Testis (tissue), 2 donors: ENCODE results near the gene EPB41L1.

Experiments
- CTCF ChIP-seq, 3 experiments: fragments of 450-650 bp in 2 of 3; fragments of 200-600 bp in 1 of 3; sonication (generic) in 1 of 3; IDR thresholded peaks; one replicate each; pipeline ENCODE4 v1.5.1; 2016 to 2019; ENCODE audit warnings: antibody characterized with exemption in 3 of 3, mild to moderate bottlenecking in 2 of 3, moderate library complexity in 1 of 3
- POLR2A ChIP-seq: fragments of 450-650 bp; IDR thresholded peaks from one replicate; pipeline ENCODE4 v1.6.1; 2017; ENCODE audit warnings: antibody characterized with exemption, mild to moderate bottlenecking, moderate library complexity

GRCh38 chr20:36141310-36141709 lies 13.2 kb upstream of the EPB41L1 start:
- TF ChIP-seq CTCF (IDR thresholded peaks at IDR 0.05) (no peak), POLR2A (no peak)
